Naive thymus-derived CD4-positive, alpha-beta T cell (primary cell): ENCODE measurements around the gene EDAR. TPM values are rescaled to one million over a fixed set of nuclear protein-coding genes. Genes with fewer than 3 reads are reported as not detected.

ENCODE experiments used
- ATAC-seq: fragments of 150-1000 bp; cut with Tn5 transposase; 2 replicates; pipeline ENCODE4 v1.10.0; 2021; ENCODE audit warnings: mild to moderate bottlenecking, moderate library complexity
- CTCF ChIA-PET: fragments of 350-600 bp; sonication (Branson Sonifier 250); formaldehyde crosslinking; loops from one replicate; lab custom pipeline; 2021; ENCODE audit warnings: antibody characterized with exemption; lab: Charles Lee
- POLR2A ChIA-PET: fragments of 350-600 bp; sonication (Branson Sonifier 250); formaldehyde crosslinking; loops from one replicate; lab custom pipeline; 2021; ENCODE audit warnings: antibody characterized with exemption, inconsistent platforms; lab: Charles Lee
- DNase-seq, 9 donors: peaks; one replicate each; pipeline versions ENCODE4 v3.0.0 to v3.0.0-alpha.2; 2020 to 2022; ENCODE audit warnings: mixed read lengths in 1 of 9
- H3K27ac ChIP-seq: one replicate; pipeline ENCODE4 v1.7.0; 2013; ENCODE audit warnings: mild to moderate bottlenecking, low read depth, low read length, moderate library complexity
- H3K27me3 ChIP-seq, 2 donors: one replicate each; pipeline ENCODE4 v1.7.0; 2013; ENCODE audit warnings: low read length in 2 of 2, mild to moderate bottlenecking in 2 of 2, moderate library complexity in 2 of 2; ENCODE audit not compliant: control insufficient read depth in 2 of 2, insufficient read depth in 2 of 2
- H3K36me3 ChIP-seq, 3 experiments: 1 replicate in 2 of 3; 2 replicates in 1 of 3; pipeline ENCODE4 v1.7.0; 2013; ENCODE audit warnings: low read length in 3 of 3, mild to moderate bottlenecking in 3 of 3, moderate library complexity in 1 of 3; ENCODE audit not compliant: insufficient read depth in 3 of 3, control insufficient read depth in 2 of 3
- H3K4me1 ChIP-seq, 2 donors: one replicate each; pipeline ENCODE4 v1.7.0; 2013; ENCODE audit warnings: low read length in 2 of 2, mild to moderate bottlenecking in 2 of 2, moderate library complexity in 1 of 2; ENCODE audit not compliant: control insufficient read depth in 2 of 2, insufficient read depth in 2 of 2
- H3K4me3 ChIP-seq: 2 replicates; pipeline ENCODE4 v1.7.0; 2013; ENCODE audit warnings: mild to moderate bottlenecking, low read length
- H3K9me3 ChIP-seq, 3 experiments: 1 replicate in 2 of 3; 2 replicates in 1 of 3; pipeline ENCODE4 v1.7.0; 2013; ENCODE audit warnings: low read length in 3 of 3; ENCODE audit not compliant: control insufficient read depth in 2 of 3
- H3K27ac Mint-ChIP-seq, 9 donors: one replicate each; pipeline ENCODE4 v1.8.0; 2020 to 2022; ENCODE audit warnings: mixed read lengths in 9 of 9, mild to moderate bottlenecking in 8 of 9, moderate library complexity in 5 of 9, inconsistent platforms in 2 of 9
- H3K27me3 Mint-ChIP-seq, 5 donors: one replicate each; pipeline ENCODE4 v1.8.0; 2021 to 2022; ENCODE audit warnings: mixed read lengths in 5 of 5, mild to moderate bottlenecking in 1 of 5
- H3K36me3 Mint-ChIP-seq, 5 donors: one replicate each; pipeline ENCODE4 v1.8.0; 2020 to 2022; ENCODE audit warnings: mixed read lengths in 5 of 5, mild to moderate bottlenecking in 3 of 5, inconsistent platforms in 1 of 5
- H3K4me1 Mint-ChIP-seq, 7 donors: one replicate each; pipeline ENCODE4 v1.8.0; 2020 to 2022; ENCODE audit warnings: mixed read lengths in 7 of 7, mild to moderate bottlenecking in 3 of 7, inconsistent platforms in 1 of 7
- H3K4me3 Mint-ChIP-seq, 10 donors: one replicate each; pipeline ENCODE4 v1.8.0; 2020 to 2022; ENCODE audit warnings: mild to moderate bottlenecking in 10 of 10, mixed read lengths in 10 of 10, moderate library complexity in 6 of 10, inconsistent platforms in 2 of 10
- H3K9me3 Mint-ChIP-seq, 11 donors: one replicate each; pipeline ENCODE4 v1.8.0; 2020 to 2022; ENCODE audit warnings: mixed read lengths in 11 of 11, mild to moderate bottlenecking in 4 of 11, inconsistent platforms in 1 of 11, moderate library complexity in 1 of 11
- intact Hi-C, 2 donors: fragments of 100-400 bp; cut with micrococcal nuclease; formaldehyde crosslinking; loops; one replicate each; pipeline ENCODE4 v1.15.1; 2023
- polyA plus RNA-seq, 2 donors: library from polyadenylated mRNA; unstranded; fragments of 300-500 nt; fragmentation: Illumina TruSeq; gene quantifications; one replicate each; pipeline ENCODE4 v1.2.3, GENCODE V29; 2021
- total RNA-seq, 6 experiments: library from RNA in 5 of 6; stranded (reverse) in 5 of 6; gene quantifications; 1 replicate in 5 of 6; 2 replicates in 1 of 6; pipeline ENCODE4 v1.2.3 and lab custom pipeline; 2021 to 2026

EDAR gene
- total and polyA plus RNA-seq, 7 experiments from 2014 or later, result 0.17 to 26.8 (median 21.6) TPM

- Mint-ChIP-seq H3K36me3 (peaks cover 15 to 63% (median 40%) of the 10 kb centered on the region in 5 donors), H3K4me1 (no peaks in the 10 kb centered on the region), H3K27ac (no peak overlapping the region), H3K4me3 (no peak overlapping the region), H3K27me3 (peaks cover 0 to 3% (median 0%) of the 10 kb centered on the region in 5 donors), H3K9me3 (peaks cover 19 to 100% (median 65%) of the 10 kb centered on the region in 11 donors)
- intact Hi-C loops, result no loop called here
- ChIA-PET CTCF (no interaction called here), POLR2A (no interaction called here)
- no peak for DNase-seq
- Histone ChIP-seq H3K36me3 (peaks cover 0 to 33% (median 7%) of the 10 kb centered on the region in 3 experiments), H3K4me1 (no peaks in the 10 kb centered on the region), H3K27ac (no peak overlapping the region), H3K4me3 (no peak overlapping the region), H3K27me3 (no peaks in the 10 kb centered on the region), H3K9me3 (peaks cover 0 to 68% (median 18%) of the 10 kb centered on the region in 3 experiments)
- no peak for ATAC-seq
Observed at GRCh38 chr2:108889907-108890306, 99.1 kb downstream of the EDAR start.

GRCh38 chr2:108884619-108885018, 104.4 kb downstream of the EDAR start:
- no peaks in the 10 kb centered on the region for H3K27me3 ChIP-seq
- ATAC-seq, result no peak
- POLR2A ChIA-PET, result no interaction called here
- Mint-ChIP-seq H3K4me3 (no peak overlapping the region), H3K36me3 (peaks cover 5 to 35% (median 12%) of the 10 kb centered on the region in 5 donors), H3K27me3 (peaks cover 0 to 3% (median 0%) of the 10 kb centered on the region in 5 donors), H3K9me3 (peaks cover 13 to 100% (median 57%) of the 10 kb centered on the region in 11 donors), H3K4me1 (no peaks in the 10 kb centered on the region), H3K27ac (no peak overlapping the region)
- no peak overlapping the region for H3K27ac ChIP-seq
- CTCF ChIA-PET, result interaction anchor here (0.6 kb wide), 1 partner anchor 17 kb away, joined by 5 read pairs; no protein-coding TSS in a partner anchor
- H3K36me3 ChIP-seq, result no peaks in the 10 kb centered on the region
- H3K9me3 ChIP-seq, result peaks cover 0 to 47% (median 4%) of the 10 kb centered on the region in 3 experiments
- DNase-seq, result no peak
- intact Hi-C loops, result no loop called here
- no peaks in the 10 kb centered on the region for H3K4me1 ChIP-seq
- no peak overlapping the region for H3K4me3 ChIP-seq

GRCh38 chr2:108878276-108878675, 110.7 kb downstream of the EDAR start:
- ATAC-seq, result no peak
- H3K27ac ChIP-seq, result no peak overlapping the region
- no peaks in the 10 kb centered on the region for H3K36me3 ChIP-seq

GRCh38 chr2:108877506-108877905, 111.5 kb downstream of the EDAR start:
- Mint-ChIP-seq H3K4me3 (no peak overlapping the region), H3K36me3 (peaks cover 8 to 35% (median 16%) of the 10 kb centered on the region in 5 donors), H3K9me3 (peaks cover 5 to 42% (median 18%) of the 10 kb centered on the region in 11 donors), H3K27ac (no peak overlapping the region), H3K4me1 (no peaks in the 10 kb centered on the region), H3K27me3 (no peaks in the 10 kb centered on the region)
- Histone ChIP-seq H3K9me3 (peaks cover 0 to 12% (median 3%) of the 10 kb centered on the region in 3 experiments), H3K36me3 (no peaks in the 10 kb centered on the region), H3K27ac (no peak overlapping the region), H3K27me3 (no peaks in the 10 kb centered on the region), H3K4me1 (no peaks in the 10 kb centered on the region), H3K4me3 (no peak overlapping the region)
- ATAC-seq (no peak), DNase-seq (no peak)
- ChIA-PET CTCF (no interaction called here), POLR2A (no interaction called here)
- intact Hi-C loops, result no loop called here

More at GRCh38 chr2:108878276-108878675, 110.7 kb downstream of the EDAR start:
- H3K9me3 ChIP-seq, result peaks cover 0 to 19% (median 3%) of the 10 kb centered on the region in 3 experiments
- intact Hi-C loops, result no loop called here
- Mint-ChIP-seq H3K4me3 (no peak overlapping the region), H3K27me3 (no peaks in the 10 kb centered on the region), H3K27ac (no peak overlapping the region), H3K4me1 (no peaks in the 10 kb centered on the region), H3K9me3 (peaks cover 8 to 49% (median 23%) of the 10 kb centered on the region in 11 donors), H3K36me3 (peaks cover 12 to 35% (median 16%) of the 10 kb centered on the region in 5 donors)
- H3K4me3 ChIP-seq, result no peak overlapping the region
- no peaks in the 10 kb centered on the region for H3K4me1 ChIP-seq
- POLR2A ChIA-PET, result no interaction called here
- CTCF ChIA-PET, result no interaction called here
- H3K27me3 ChIP-seq, result no peaks in the 10 kb centered on the region
- no peak for DNase-seq

GRCh38 chr2:108870069-108870644, 118.9 kb downstream of the EDAR start:
- no peak overlapping the region for H3K27ac Mint-ChIP-seq
- Histone ChIP-seq H3K4me3 (no peak overlapping the region), H3K27ac (no peak overlapping the region), H3K27me3 (no peaks in the 10 kb centered on the region), H3K36me3 (no peaks in the 10 kb centered on the region), H3K9me3 (peaks cover 0 to 14% (median 7%) of the 10 kb centered on the region in 3 experiments), H3K4me1 (no peaks in the 10 kb centered on the region)
- no peaks in the 10 kb centered on the region for H3K27me3 Mint-ChIP-seq
- H3K9me3 Mint-ChIP-seq, result peaks cover 11 to 28% (median 20%) of the 10 kb centered on the region in 11 donors
- H3K4me3 Mint-ChIP-seq, result no peak overlapping the region
- intact Hi-C loops, result no loop called here
- peaks cover 0 to 5% (median 0%) of the 10 kb centered on the region in 7 donors for H3K4me1 Mint-ChIP-seq
- POLR2A ChIA-PET, result no interaction called here
- CTCF ChIA-PET, result no interaction called here
- ATAC-seq (no peak), DNase-seq (no peak)
- H3K36me3 Mint-ChIP-seq, result peaks cover 23 to 54% (median 49%) of the 10 kb centered on the region in 5 donors

- Histone ChIP-seq H3K27me3 (no peaks in the 10 kb centered on the region), H3K9me3 (peaks cover 0 to 14% (median 7%) of the 10 kb centered on the region in 3 experiments), H3K4me1 (no peaks in the 10 kb centered on the region), H3K27ac (no peak overlapping the region), H3K4me3 (no peak overlapping the region), H3K36me3 (no peaks in the 10 kb centered on the region)
- ATAC-seq (no peak), DNase-seq (no peak)
- H3K4me3 Mint-ChIP-seq, result peak overlapping the region in 1 of 10 donors; percentile 10
- ChIA-PET POLR2A (no interaction called here), CTCF (no interaction called here)
- H3K4me1 Mint-ChIP-seq, result peaks cover 0 to 5% (median 0%) of the 10 kb centered on the region in 7 donors
- H3K36me3 Mint-ChIP-seq, result peaks cover 23 to 54% (median 49%) of the 10 kb centered on the region in 5 donors
- intact Hi-C loops, result no loop called here
- peak overlapping the region in 1 of 9 donors; percentile 24 for H3K27ac Mint-ChIP-seq
- H3K27me3 Mint-ChIP-seq, result no peaks in the 10 kb centered on the region
- H3K9me3 Mint-ChIP-seq, result peaks cover 11 to 28% (median 20%) of the 10 kb centered on the region in 11 donors
Observed at GRCh38 chr2:108869542-108869941, 119.5 kb downstream of the EDAR start.
